ENCODE measurements around the gene TRIP10. TPM values are rescaled to one million over a fixed set of nuclear protein-coding genes. Genes with fewer than 3 reads are reported as not detected.

The TRIP10 gene
- total and polyA plus RNA-seq, 2 of the 13 experiments (the other 11 are each of a cell fraction or from before 2014, with no cell fraction given): 32.5 to 33.2 TPM

DNA sequence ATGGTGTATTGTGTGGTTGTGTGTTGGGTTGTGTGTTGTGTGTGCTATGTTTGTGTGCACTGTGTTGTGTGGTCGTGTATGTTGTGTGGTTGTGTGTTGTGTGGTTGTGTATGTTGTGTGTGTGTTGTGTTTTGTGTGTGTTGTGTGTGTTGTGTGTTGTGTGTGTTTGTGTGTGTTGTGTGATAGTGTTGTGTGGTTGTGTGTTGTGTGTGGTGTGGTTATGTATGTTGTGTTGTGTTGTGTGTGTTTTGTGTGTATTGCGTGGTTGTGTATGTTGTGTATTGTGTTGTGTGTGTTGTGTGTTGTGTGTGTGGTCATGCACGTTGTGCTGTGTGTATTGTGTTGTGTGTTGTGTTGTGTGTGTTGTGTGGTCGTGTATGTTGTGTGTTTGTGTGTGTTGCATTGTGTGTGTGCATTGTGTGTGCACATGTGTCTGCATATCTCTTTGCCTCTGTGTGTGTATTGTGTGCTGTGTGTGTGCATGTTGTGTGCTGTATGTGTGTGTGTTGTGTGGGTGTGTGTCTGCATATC, 22.0 kb upstream of the TRIP10 start (continued):
- TF ChIP-seq, protein P1, sequence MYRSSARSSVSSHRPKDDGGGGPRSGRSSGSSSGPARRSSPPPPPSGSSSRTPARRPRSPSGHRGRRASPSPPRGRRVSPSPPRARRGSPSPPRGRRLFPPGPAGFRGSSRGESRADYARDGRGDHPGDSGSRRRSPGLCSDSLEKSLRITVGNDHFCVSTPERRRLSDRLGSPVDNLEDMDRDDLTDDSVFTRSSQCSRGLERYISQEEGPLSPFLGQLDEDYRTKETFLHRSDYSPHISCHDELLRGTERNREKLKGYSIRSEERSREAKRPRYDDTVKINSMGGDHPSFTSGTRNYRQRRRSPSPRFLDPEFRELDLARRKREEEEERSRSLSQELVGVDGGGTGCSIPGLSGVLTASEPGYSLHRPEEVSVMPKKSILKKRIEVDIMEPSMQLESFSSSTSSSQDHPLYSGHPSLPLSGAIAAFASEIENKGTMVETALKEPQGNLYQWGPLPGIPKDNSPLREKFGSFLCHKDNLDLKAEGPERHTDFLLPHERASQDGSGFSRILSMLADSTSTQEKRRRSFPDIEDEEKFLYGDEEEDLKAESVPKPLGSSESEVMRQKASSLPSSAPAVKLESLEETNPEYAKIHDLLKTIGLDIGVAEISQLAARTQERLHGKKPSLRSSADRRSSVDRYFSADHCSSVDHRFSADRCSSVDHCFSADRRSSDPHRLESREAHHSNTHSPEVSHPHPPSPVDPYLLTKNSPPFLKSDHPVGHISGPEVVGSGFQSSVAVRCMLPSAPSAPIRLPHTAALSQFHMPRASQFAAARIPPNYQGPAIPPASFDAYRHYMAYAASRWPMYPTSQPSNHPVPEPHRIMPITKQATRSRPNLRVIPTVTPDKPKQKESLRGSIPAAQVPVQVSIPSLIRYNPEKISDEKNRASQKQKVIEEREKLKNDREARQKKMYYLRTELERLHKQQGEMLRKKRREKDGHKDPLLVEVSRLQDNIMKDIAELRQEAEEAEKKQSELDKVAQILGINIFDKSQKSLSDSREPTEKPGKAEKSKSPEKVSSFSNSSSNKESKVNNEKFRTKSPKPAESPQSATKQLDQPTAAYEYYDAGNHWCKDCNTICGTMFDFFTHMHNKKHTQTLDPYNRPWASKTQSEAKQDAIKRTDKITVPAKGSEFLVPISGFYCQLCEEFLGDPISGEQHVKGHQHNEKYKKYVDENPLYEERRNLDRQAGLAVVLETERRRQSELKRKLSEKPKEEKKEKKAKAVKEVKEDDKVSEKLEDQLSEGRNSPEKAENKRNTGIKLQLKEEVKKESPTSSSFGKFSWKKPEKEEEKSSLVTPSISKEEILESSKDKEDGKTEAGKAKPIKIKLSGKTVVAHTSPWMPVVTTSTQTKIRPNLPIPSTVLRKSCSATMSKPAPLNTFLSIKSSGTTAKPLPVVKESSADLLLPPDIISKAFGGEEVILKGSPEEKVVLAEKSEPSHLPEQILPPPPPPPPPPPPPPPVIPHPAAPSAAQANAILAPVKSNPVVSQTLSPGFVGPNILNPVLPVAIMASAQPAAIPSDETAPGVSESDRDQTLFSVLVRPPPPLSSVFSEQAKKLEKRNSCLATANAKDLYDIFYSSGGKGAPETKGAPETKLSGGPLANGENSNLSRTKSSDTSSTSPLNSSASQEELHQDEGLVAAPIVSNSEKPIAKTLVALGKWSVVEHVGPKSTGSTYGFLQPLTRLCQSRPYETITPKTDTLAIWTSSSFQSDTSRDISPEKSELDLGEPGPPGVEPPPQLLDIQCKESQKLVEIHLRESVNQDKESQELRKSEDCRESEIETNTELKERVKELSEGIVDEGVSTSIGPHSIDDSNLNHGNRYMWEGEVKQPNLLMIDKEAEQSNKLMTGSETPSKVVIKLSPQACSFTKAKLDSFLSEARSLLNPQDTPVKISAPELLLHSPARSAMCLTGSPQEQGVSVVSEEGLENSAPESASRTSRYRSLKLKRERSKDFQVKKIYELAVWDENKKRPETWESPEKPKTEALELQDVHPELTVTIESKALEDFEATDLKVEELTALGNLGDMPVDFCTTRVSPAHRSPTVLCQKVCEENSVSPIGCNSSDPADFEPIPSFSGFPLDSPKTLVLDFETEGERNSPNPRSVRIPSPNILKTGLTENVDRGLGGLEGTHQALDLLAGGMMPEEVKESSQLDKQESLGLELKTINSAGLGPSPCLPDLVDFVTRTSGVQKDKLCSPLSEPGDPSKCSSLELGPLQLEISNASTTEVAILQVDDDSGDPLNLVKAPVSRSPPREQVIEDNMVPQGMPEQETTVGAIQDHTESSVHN (CRISPR knock-in tag; IDR thresholded peaks at IDR 0.05): peak; percentile 32; the same call in 1 of the 2 replicates
- TF ChIP-seq, protein P2, sequence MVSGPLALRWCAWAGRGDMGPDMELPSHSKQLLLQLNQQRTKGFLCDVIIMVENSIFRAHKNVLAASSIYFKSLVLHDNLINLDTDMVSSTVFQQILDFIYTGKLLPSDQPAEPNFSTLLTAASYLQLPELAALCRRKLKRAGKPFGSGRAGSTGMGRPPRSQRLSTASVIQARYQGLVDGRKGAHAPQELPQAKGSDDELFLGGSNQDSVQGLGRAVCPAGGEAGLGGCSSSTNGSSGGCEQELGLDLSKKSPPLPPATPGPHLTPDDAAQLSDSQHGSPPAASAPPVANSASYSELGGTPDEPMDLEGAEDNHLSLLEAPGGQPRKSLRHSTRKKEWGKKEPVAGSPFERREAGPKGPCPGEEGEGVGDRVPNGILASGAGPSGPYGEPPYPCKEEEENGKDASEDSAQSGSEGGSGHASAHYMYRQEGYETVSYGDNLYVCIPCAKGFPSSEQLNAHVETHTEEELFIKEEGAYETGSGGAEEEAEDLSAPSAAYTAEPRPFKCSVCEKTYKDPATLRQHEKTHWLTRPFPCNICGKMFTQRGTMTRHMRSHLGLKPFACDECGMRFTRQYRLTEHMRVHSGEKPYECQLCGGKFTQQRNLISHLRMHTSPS (CRISPR knock-in tag; IDR thresholded peaks at IDR 0.05; ENCODE audit: low read depth): 0 out of 2 replicates have a peak, but pooled peaks have one; percentile 22
- TF ChIP-seq IKZF1 (IDR thresholded peaks at IDR 0.05) (peak; percentile 6; the same call in 1 of the 2 replicates), CCAR2 (optimal IDR thresholded peaks at IDR 0.05; ENCODE audit: low read depth, low read length) (peak; percentile 86), ZNF24 (IDR thresholded peaks at IDR 0.05) (0 out of 2 replicates have a peak, but pooled peaks have one; percentile 18), SIN3A (IDR thresholded peaks at IDR 0.05; ENCODE audit: borderline replicate concordance, low read depth, low read length) (peak; percentile 0; the same call in 1 of the 2 replicates), ZBTB38 (CRISPR knock-in tag; IDR thresholded peaks at IDR 0.05) (peak; percentile 7; the same call in 1 of the 2 replicates), ATF7 (IDR thresholded peaks at IDR 0.05) (peak; percentile 34), ATF7 (CRISPR knock-in tag; IDR thresholded peaks at IDR 0.05) (no peak)
- TF ChIP-seq, protein P3, sequence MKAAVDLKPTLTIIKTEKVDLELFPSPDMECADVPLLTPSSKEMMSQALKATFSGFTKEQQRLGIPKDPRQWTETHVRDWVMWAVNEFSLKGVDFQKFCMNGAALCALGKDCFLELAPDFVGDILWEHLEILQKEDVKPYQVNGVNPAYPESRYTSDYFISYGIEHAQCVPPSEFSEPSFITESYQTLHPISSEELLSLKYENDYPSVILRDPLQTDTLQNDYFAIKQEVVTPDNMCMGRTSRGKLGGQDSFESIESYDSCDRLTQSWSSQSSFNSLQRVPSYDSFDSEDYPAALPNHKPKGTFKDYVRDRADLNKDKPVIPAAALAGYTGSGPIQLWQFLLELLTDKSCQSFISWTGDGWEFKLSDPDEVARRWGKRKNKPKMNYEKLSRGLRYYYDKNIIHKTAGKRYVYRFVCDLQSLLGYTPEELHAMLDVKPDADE (CRISPR knock-in tag; IDR thresholded peaks at IDR 0.05): no peak
- TF ChIP-seq, protein P4, sequence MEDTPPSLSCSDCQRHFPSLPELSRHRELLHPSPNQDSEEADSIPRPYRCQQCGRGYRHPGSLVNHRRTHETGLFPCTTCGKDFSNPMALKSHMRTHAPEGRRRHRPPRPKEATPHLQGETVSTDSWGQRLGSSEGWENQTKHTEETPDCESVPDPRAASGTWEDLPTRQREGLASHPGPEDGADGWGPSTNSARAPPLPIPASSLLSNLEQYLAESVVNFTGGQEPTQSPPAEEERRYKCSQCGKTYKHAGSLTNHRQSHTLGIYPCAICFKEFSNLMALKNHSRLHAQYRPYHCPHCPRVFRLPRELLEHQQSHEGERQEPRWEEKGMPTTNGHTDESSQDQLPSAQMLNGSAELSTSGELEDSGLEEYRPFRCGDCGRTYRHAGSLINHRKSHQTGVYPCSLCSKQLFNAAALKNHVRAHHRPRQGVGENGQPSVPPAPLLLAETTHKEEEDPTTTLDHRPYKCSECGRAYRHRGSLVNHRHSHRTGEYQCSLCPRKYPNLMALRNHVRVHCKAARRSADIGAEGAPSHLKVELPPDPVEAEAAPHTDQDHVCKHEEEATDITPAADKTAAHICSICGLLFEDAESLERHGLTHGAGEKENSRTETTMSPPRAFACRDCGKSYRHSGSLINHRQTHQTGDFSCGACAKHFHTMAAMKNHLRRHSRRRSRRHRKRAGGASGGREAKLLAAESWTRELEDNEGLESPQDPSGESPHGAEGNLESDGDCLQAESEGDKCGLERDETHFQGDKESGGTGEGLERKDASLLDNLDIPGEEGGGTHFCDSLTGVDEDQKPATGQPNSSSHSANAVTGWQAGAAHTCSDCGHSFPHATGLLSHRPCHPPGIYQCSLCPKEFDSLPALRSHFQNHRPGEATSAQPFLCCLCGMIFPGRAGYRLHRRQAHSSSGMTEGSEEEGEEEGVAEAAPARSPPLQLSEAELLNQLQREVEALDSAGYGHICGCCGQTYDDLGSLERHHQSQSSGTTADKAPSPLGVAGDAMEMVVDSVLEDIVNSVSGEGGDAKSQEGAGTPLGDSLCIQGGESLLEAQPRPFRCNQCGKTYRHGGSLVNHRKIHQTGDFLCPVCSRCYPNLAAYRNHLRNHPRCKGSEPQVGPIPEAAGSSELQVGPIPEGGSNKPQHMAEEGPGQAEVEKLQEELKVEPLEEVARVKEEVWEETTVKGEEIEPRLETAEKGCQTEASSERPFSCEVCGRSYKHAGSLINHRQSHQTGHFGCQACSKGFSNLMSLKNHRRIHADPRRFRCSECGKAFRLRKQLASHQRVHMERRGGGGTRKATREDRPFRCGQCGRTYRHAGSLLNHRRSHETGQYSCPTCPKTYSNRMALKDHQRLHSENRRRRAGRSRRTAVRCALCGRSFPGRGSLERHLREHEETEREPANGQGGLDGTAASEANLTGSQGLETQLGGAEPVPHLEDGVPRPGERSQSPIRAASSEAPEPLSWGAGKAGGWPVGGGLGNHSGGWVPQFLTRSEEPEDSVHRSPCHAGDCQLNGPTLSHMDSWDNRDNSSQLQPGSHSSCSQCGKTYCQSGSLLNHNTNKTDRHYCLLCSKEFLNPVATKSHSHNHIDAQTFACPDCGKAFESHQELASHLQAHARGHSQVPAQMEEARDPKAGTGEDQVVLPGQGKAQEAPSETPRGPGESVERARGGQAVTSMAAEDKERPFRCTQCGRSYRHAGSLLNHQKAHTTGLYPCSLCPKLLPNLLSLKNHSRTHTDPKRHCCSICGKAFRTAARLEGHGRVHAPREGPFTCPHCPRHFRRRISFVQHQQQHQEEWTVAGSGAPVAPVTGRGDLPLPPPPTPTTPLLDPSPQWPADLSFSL (CRISPR knock-in tag; IDR thresholded peaks at IDR 0.05): peak; percentile 100

All from HepG2 (cell line).